Natural killer cell (primary cell): ENCODE measurements around the gene SHISA3. TPM values are rescaled to one million over a fixed set of nuclear protein-coding genes. Genes with fewer than 3 reads are reported as not detected.

Experiments used
- ATAC-seq, 3 donors: fragments of 150-1000 bp in 2 of 3; fragments of 200-7000 bp in 1 of 3; cut with Tn5 transposase; 1 replicate in 1 of 3; 2 replicates in 2 of 3; pipeline ENCODE4 v1.10.0; 2021; ENCODE audit warnings: mild to moderate bottlenecking in 2 of 3, moderate library complexity in 2 of 3
- DNase-seq, 2 donors: peaks; one replicate each; pipeline versions ENCODE4 v3.0.0 to v3.0.0-alpha.2; 2013 to 2021; ENCODE audit warnings: mixed read lengths in 1 of 2
- H3K27ac ChIP-seq: one replicate; pipeline ENCODE4 v1.5.1; 2013; ENCODE audit warnings: mild to moderate bottlenecking, low read length
- H3K27me3 ChIP-seq: one replicate; pipeline ENCODE4 v1.6.1; 2013; ENCODE audit warnings: low read length; ENCODE audit not compliant: control insufficient read depth, insufficient read depth
- H3K36me3 ChIP-seq: one replicate; pipeline ENCODE4 v1.6.1; 2013; ENCODE audit warnings: low read length; ENCODE audit not compliant: control insufficient read depth, insufficient read depth
- H3K4me1 ChIP-seq: one replicate; pipeline ENCODE4 v1.6.1; 2013; ENCODE audit warnings: low read length; ENCODE audit not compliant: control insufficient read depth, insufficient read depth
- H3K4me3 ChIP-seq: one replicate; pipeline ENCODE4 v1.5.1; 2013; ENCODE audit warnings: low read length
- H3K9me3 ChIP-seq: one replicate; pipeline ENCODE4 v1.6.1; 2013; ENCODE audit warnings: low read length; ENCODE audit not compliant: control insufficient read depth, insufficient read depth
- H3K27ac Mint-ChIP-seq, 2 donors: one replicate each; pipeline ENCODE4 v1.8.0; 2022; ENCODE audit warnings: mild to moderate bottlenecking in 2 of 2, mixed read lengths in 2 of 2, moderate library complexity in 1 of 2
- H3K27me3 Mint-ChIP-seq, 2 donors: one replicate each; pipeline ENCODE4 v1.8.0; 2022; ENCODE audit warnings: low read depth in 2 of 2, mixed read lengths in 2 of 2
- H3K36me3 Mint-ChIP-seq: one replicate; pipeline ENCODE4 v1.8.0; 2022; ENCODE audit warnings: mixed read lengths
- H3K4me1 Mint-ChIP-seq, 2 donors: one replicate each; pipeline ENCODE4 v1.8.0; 2022; ENCODE audit warnings: mixed read lengths in 2 of 2
- H3K4me3 Mint-ChIP-seq: one replicate; pipeline ENCODE4 v1.8.0; 2022; ENCODE audit warnings: mild to moderate bottlenecking, moderate library complexity, mixed read lengths
- H3K9me3 Mint-ChIP-seq, 2 donors: one replicate each; pipeline ENCODE4 v1.8.0; 2022; ENCODE audit warnings: mixed read lengths in 2 of 2
- WGBS: methylation state at CpG from one replicate; pipeline ENCODE4 v1.1.7; 2013; ENCODE audit warnings: missing lambda C conversion rate; ENCODE audit not compliant: insufficient coverage; 5-methylcytosine and 5-hydroxymethylcytosine counted together
- intact Hi-C: fragments of 100-400 bp; cut with micrococcal nuclease; formaldehyde crosslinking; loops from one replicate; pipeline ENCODE4 v1.14.2; 2022
- total RNA-seq, 4 donors: library from RNA; stranded (reverse); fragments of 120-200 nt in 1 of 4; gene quantifications; one replicate each; pipeline versions ENCODE4 v1.2.3 to v1.2.4, GENCODE V29; 2013 to 2022
- TF ChIP-seq, protein P1 (sequence below): fragments of 200-600 bp; IDR thresholded peaks from one replicate; pipeline ENCODE4 v1.8.0; 2022; ENCODE audit warnings: antibody characterized with exemption

The SHISA3 gene
- total RNA-seq, 3 donors from 2014 or later (not counting 1 experiment from before 2014, with no cell fraction given) = not detected

DNA sequence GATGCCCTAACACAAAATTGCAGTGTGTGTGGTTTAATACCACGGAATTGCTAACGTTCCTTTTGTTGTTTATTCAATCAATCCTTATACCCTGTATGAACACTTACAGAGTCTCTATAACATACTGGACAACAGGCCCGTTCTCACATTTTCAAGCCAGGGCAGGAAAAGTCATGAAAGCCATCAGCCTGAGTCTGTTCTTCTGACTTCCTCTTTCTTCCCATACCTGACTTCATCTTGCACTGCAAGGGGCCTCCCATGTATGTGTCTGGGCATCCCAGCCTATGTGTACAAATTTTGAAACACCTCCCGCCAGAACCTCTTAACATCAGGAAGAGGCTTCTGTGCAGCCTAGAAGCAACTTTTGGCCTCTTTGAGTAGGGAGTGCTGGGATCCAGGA lies 4.9 kb upstream of the SHISA3 start:
- Mint-ChIP-seq H3K27me3 (peaks cover 26 to 45% of the 10 kb centered on the region in 2 donors), H3K4me3 (no peak overlapping the region), H3K9me3 (no peaks in the 10 kb centered on the region), H3K27ac (no peak overlapping the region), H3K36me3 (no peaks in the 10 kb centered on the region), H3K4me1 (peaks cover 9 to 12% of the 10 kb centered on the region in 2 donors)
- Histone ChIP-seq H3K36me3 (no peaks in the 10 kb centered on the region), H3K27me3 (peaks cover 15% of the 10 kb centered on the region), H3K4me1 (peaks cover 12% of the 10 kb centered on the region), H3K4me3 (no peak overlapping the region), H3K27ac (no peak overlapping the region), H3K9me3 (no peaks in the 10 kb centered on the region)
- 97% methylated on average over 4 of the region's 4 CpGs for WGBS
- DNase-seq (no peak), ATAC-seq (no peak)
- intact Hi-C loops = no loop called here
- TF ChIP-seq, protein P1, sequence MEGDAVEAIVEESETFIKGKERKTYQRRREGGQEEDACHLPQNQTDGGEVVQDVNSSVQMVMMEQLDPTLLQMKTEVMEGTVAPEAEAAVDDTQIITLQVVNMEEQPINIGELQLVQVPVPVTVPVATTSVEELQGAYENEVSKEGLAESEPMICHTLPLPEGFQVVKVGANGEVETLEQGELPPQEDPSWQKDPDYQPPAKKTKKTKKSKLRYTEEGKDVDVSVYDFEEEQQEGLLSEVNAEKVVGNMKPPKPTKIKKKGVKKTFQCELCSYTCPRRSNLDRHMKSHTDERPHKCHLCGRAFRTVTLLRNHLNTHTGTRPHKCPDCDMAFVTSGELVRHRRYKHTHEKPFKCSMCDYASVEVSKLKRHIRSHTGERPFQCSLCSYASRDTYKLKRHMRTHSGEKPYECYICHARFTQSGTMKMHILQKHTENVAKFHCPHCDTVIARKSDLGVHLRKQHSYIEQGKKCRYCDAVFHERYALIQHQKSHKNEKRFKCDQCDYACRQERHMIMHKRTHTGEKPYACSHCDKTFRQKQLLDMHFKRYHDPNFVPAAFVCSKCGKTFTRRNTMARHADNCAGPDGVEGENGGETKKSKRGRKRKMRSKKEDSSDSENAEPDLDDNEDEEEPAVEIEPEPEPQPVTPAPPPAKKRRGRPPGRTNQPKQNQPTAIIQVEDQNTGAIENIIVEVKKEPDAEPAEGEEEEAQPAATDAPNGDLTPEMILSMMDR = no peak

GRCh38 chr4:42395595-42395994 lies 1.7 kb upstream of the SHISA3 start:
- ATAC-seq (no peak), DNase-seq (no peak)
- WGBS = no CpG with 5 or more reads among the region's 1 CpG
- peaks cover 30% of the 10 kb centered on the region for H3K4me1 ChIP-seq
- H3K36me3 ChIP-seq = no peaks in the 10 kb centered on the region
- H3K4me3 ChIP-seq = no peak overlapping the region
- H3K4me3 Mint-ChIP-seq = no peak overlapping the region
- no peaks in the 10 kb centered on the region for H3K36me3 Mint-ChIP-seq
- H3K9me3 Mint-ChIP-seq = no peaks in the 10 kb centered on the region
- H3K27ac Mint-ChIP-seq = no peak overlapping the region
- peaks cover 30% of the 10 kb centered on the region for H3K27me3 ChIP-seq
- intact Hi-C loops = no loop called here
- peaks cover 52 to 71% of the 10 kb centered on the region in 2 donors for H3K27me3 Mint-ChIP-seq
- no peaks in the 10 kb centered on the region for H3K9me3 ChIP-seq
- peaks cover 21 to 26% of the 10 kb centered on the region in 2 donors for H3K4me1 Mint-ChIP-seq
- no peak overlapping the region for H3K27ac ChIP-seq
- TF ChIP-seq, protein P1 = no peak

- Mint-ChIP-seq H3K4me1 (peaks cover 21 to 26% of the 10 kb centered on the region in 2 donors), H3K27me3 (peaks cover 59 to 78% of the 10 kb centered on the region in 2 donors), H3K9me3 (no peaks in the 10 kb centered on the region), H3K4me3 (peak overlapping the region; percentile 85), H3K27ac (no peak overlapping the region), H3K36me3 (no peaks in the 10 kb centered on the region)
- intact Hi-C loops = no loop called here
- ATAC-seq (no peak), DNase-seq (no peak)
- Histone ChIP-seq H3K4me1 (peaks cover 30% of the 10 kb centered on the region), H3K36me3 (no peaks in the 10 kb centered on the region), H3K27me3 (peaks cover 30% of the 10 kb centered on the region), H3K4me3 (no peak overlapping the region), H3K27ac (no peak overlapping the region), H3K9me3 (no peaks in the 10 kb centered on the region)
- WGBS = 18% methylated on average over 17 of the region's 17 CpGs
- TF ChIP-seq, protein P1 = no peak
Observed at GRCh38 chr4:42396361-42396751, 932 bp upstream of the SHISA3 start.

- Histone ChIP-seq H3K36me3 (no peaks in the 10 kb centered on the region), H3K4me3 (peak overlapping the region; percentile 18), H3K9me3 (no peaks in the 10 kb centered on the region), H3K27ac (no peak overlapping the region), H3K27me3 (peaks cover 30% of the 10 kb centered on the region), H3K4me1 (peaks cover 30% of the 10 kb centered on the region)
- peaks cover 63 to 74% of the 10 kb centered on the region in 2 donors for H3K27me3 Mint-ChIP-seq
- peaks cover 21 to 26% of the 10 kb centered on the region in 2 donors for H3K4me1 Mint-ChIP-seq
- H3K36me3 Mint-ChIP-seq = no peaks in the 10 kb centered on the region
- peak in 2 of 3 donors; percentile 8 to 35 for ATAC-seq
- intact Hi-C loops = no loop called here
- H3K4me3 Mint-ChIP-seq = peak overlapping the region; percentile 85
- WGBS = 1% methylated on average over 52 of the region's 52 CpGs
- no peaks in the 10 kb centered on the region for H3K9me3 Mint-ChIP-seq
- TF ChIP-seq, protein P1 = no peak
- no peak for DNase-seq
- H3K27ac Mint-ChIP-seq = no peak overlapping the region
Observed at GRCh38 chr4:42397635-42398170, 415 bp downstream of the SHISA3 start.
